Measurements from ENCODE around the gene WNT3A. TPM values are rescaled to one million over a fixed set of nuclear protein-coding genes. Genes with fewer than 3 reads are reported as not detected.

The WNT3A gene
- total RNA-seq, 2 donors from 2014 or later: not detected

GRCh38 chr1:228006034-228006785, 588 bp upstream of the WNT3A start:
- no peak for DNase-seq (ENCODE audit: low spot score)
- Histone ChIP-seq H3K4me1 (peaks cover 0 to 5% of the 10 kb centered on the region in 2 donors), H3K36me3 (no peaks in the 10 kb centered on the region), H3K27me3 (peaks cover 0 to 26% of the 10 kb centered on the region in 2 donors), H3K4me3 (peak overlapping the region in 1 of 2 donors; percentile 26), H3K27ac (no peak overlapping the region), H3K9me3 (no peaks in the 10 kb centered on the region)
- TF ChIP-seq CTCF (IDR thresholded peaks at IDR 0.05): no peak

GRCh38 chr1:228007049-228007800, 427 bp downstream of the WNT3A start:
- H3K4me1 ChIP-seq: peaks cover 0 to 5% of the 10 kb centered on the region in 2 donors
- no peak for TF ChIP-seq CTCF (IDR thresholded peaks at IDR 0.05)
- no peaks in the 10 kb centered on the region for H3K36me3 ChIP-seq
- no peak overlapping the region for H3K27ac ChIP-seq
- no peaks in the 10 kb centered on the region for H3K9me3 ChIP-seq
- peak; percentile 26 for DNase-seq (ENCODE audit: low spot score)
- peaks cover 0 to 26% of the 10 kb centered on the region in 2 donors for H3K27me3 ChIP-seq
- H3K4me3 ChIP-seq: peak overlapping the region in 1 of 2 donors; percentile 26

- DNase-seq (ENCODE audit: low spot score): peak; percentile 16
Observed at GRCh38 chr1:228007801-228008341, 1.1 kb downstream of the WNT3A start.

GRCh38 chr1:228008391-228009115, 1.8 kb downstream of the WNT3A start:
- TF ChIP-seq CTCF (IDR thresholded peaks at IDR 0.05): no peak
- Histone ChIP-seq H3K9me3 (no peaks in the 10 kb centered on the region), H3K4me3 (no peak overlapping the region), H3K36me3 (no peaks in the 10 kb centered on the region), H3K27ac (no peak overlapping the region), H3K27me3 (peaks cover 0 to 26% of the 10 kb centered on the region in 2 donors), H3K4me1 (peaks cover 0 to 5% of the 10 kb centered on the region in 2 donors)
- DNase-seq (ENCODE audit: low spot score): peak; percentile 9

More at GRCh38 chr1:228007801-228008341, 1.1 kb downstream of the WNT3A start:
- H3K9me3 ChIP-seq: no peaks in the 10 kb centered on the region
- no peak for TF ChIP-seq CTCF (IDR thresholded peaks at IDR 0.05)
- no peak overlapping the region for H3K27ac ChIP-seq
- H3K27me3 ChIP-seq: peaks cover 0 to 26% of the 10 kb centered on the region in 2 donors
- no peak overlapping the region for H3K4me3 ChIP-seq
- H3K36me3 ChIP-seq: no peaks in the 10 kb centered on the region
- peaks cover 0 to 5% of the 10 kb centered on the region in 2 donors for H3K4me1 ChIP-seq

- no peak overlapping the region for H3K27ac ChIP-seq
- peak; percentile 11 for DNase-seq (ENCODE audit: low spot score)
- peaks cover 0 to 22% of the 10 kb centered on the region in 2 donors for H3K27me3 ChIP-seq
- H3K9me3 ChIP-seq: no peaks in the 10 kb centered on the region
- H3K4me1 ChIP-seq: peaks cover 0 to 5% of the 10 kb centered on the region in 2 donors
- no peak for TF ChIP-seq CTCF (IDR thresholded peaks at IDR 0.05)
- H3K36me3 ChIP-seq: no peaks in the 10 kb centered on the region
- H3K4me3 ChIP-seq: no peak overlapping the region
Observed at GRCh38 chr1:228009116-228009827, 2.5 kb downstream of the WNT3A start.

Data from right atrium auricular region (tissue), 2 donors.